Hippocampal formation (tissue), 2 donors: ENCODE data around the gene BSN.

ENCODE experiments used
- DNase-seq, 2 donors: peaks; one replicate each; lab custom pipeline; 2025; lab: John Stamatoyannopoulos, UW

Gene BSN

GRCh38 chr3:49602877-49603411 lies 48.7 kb downstream of the BSN start:
- no peak for DNase-seq

- no peak for DNase-seq
Observed at GRCh38 chr3:49606427-49606826, 52.1 kb downstream of the BSN start.

- DNase-seq: peak in 1 of 2 donors; percentile 38
Observed at GRCh38 chr3:49607105-49607591, 52.9 kb downstream of the BSN start.

GRCh38 chr3:49607796-49608195 lies 53.5 kb downstream of the BSN start:
- DNase-seq: no peak

GRCh38 chr3:49609314-49609713 lies 55.0 kb downstream of the BSN start:
- DNase-seq: no peak

GRCh38 chr3:49609815-49610214 lies 55.5 kb downstream of the BSN start:
- no peak for DNase-seq

- DNase-seq: no peak
Observed at GRCh38 chr3:49610666-49611280, 56.5 kb downstream of the BSN start.

GRCh38 chr3:49611291-49611690 lies 57.0 kb downstream of the BSN start:
- no peak for DNase-seq

GRCh38 chr3:49611719-49612118 lies 57.4 kb downstream of the BSN start:
- no peak for DNase-seq

- no peak for DNase-seq
Observed at GRCh38 chr3:49614936-49615335, 60.7 kb downstream of the BSN start.

- DNase-seq: no peak
Observed at GRCh38 chr3:49616061-49616460, 61.8 kb downstream of the BSN start.

- DNase-seq: no peak
Observed at GRCh38 chr3:49616491-49616941, 62.2 kb downstream of the BSN start.

GRCh38 chr3:49617390-49618013 lies 63.2 kb downstream of the BSN start:
- DNase-seq: no peak

GRCh38 chr3:49618412-49618811 lies 64.1 kb downstream of the BSN start:
- DNase-seq: no peak

GRCh38 chr3:49619649-49620048 lies 65.4 kb downstream of the BSN start:
- no peak for DNase-seq

GRCh38 chr3:49620728-49621127 lies 66.5 kb downstream of the BSN start:
- no peak for DNase-seq

- DNase-seq: no peak
Observed at GRCh38 chr3:49623071-49623470, 68.8 kb downstream of the BSN start.

GRCh38 chr3:49625071-49625470 lies 70.8 kb downstream of the BSN start:
- no peak for DNase-seq

GRCh38 chr3:49626101-49626581 lies 71.9 kb downstream of the BSN start:
- peak in 1 of 2 donors; percentile 32 for DNase-seq

GRCh38 chr3:49626796-49627195 lies 72.5 kb downstream of the BSN start:
- no peak for DNase-seq

GRCh38 chr3:49627634-49628033 lies 73.4 kb downstream of the BSN start:
- no peak for DNase-seq

- no peak for DNase-seq
Observed at GRCh38 chr3:49628249-49628648, 74.0 kb downstream of the BSN start.

GRCh38 chr3:49629451-49629850 lies 75.2 kb downstream of the BSN start:
- DNase-seq: no peak
